K562 (cell line): ENCODE measurements around the gene DGKZ. TPM values are rescaled to one million over a fixed set of nuclear protein-coding genes. Genes with fewer than 3 reads are reported as not detected.

Source experiments
- ARHGAP35 ChIP-seq: fragments of 450-650 bp; IDR thresholded peaks from 2 replicates; pipeline ENCODE4 v1.6.1; 2018; ENCODE audit not compliant: partially characterized antibody
- DNMT1 ChIP-seq: fragments of 450-650 bp; IDR thresholded peaks from 2 replicates; pipeline ENCODE4 v1.6.1; 2016; ENCODE audit warnings: antibody characterized with exemption, mild to moderate bottlenecking
- E2F1 ChIP-seq: sonication (generic); formaldehyde crosslinking; IDR thresholded peaks from 2 replicates; pipeline ENCODE4 v1.8.1; 2023; ENCODE audit warnings: mild to moderate bottlenecking, missing genetic modification reagents, moderate library complexity
- GABPB1 ChIP-seq: sonication (generic); formaldehyde crosslinking; IDR thresholded peaks from 2 replicates; pipeline ENCODE4 v1.8.0; 2022; ENCODE audit warnings: mild to moderate bottlenecking, missing genetic modification reagents
- HCFC1 ChIP-seq: IDR thresholded peaks from 2 replicates; pipeline ENCODE4 v1.6.1; 2012; ENCODE audit warnings: low read depth, low read length, improper control_type of control experiment
- HNRNPH1 ChIP-seq: fragments of 200-400 bp; formaldehyde crosslinking; optimal IDR thresholded peaks from 2 replicates; pipeline ENCODE3; 2017; ENCODE audit warnings: low read depth, mild to moderate bottlenecking, low read length, moderate library complexity
- KHSRP ChIP-seq: fragments of 450-650 bp; IDR thresholded peaks from 2 replicates; pipeline ENCODE4 v1.6.1; 2017
- KLF16 ChIP-seq: IDR thresholded peaks from 2 replicates; pipeline ENCODE4 v1.6.1; 2016; ENCODE audit warnings: antibody characterized with exemption
- MAFF ChIP-seq: IDR thresholded peaks from 2 replicates; pipeline ENCODE4 v1.6.1; 2012; ENCODE audit warnings: low read length, improper control_type of control experiment
- NR2C2 ChIP-seq, 2 experiments: fragments of 200-800 bp in 1 of 2; sonication (Bioruptor generic) in 1 of 2; sonication (generic) in 1 of 2; formaldehyde crosslinking in 1 of 2; IDR thresholded peaks; 2 replicates each; pipeline versions ENCODE4 v1.6.1 to v1.8.0; 2016 to 2022; ENCODE audit warnings: mild to moderate bottlenecking in 1 of 2, missing compliant biosample characterization in 1 of 2, missing genetic modification characterization in 1 of 2, missing genetic modification reagents in 1 of 2
- NRF1 ChIP-seq, 2 experiments: fragments of 450-650 bp; IDR thresholded peaks in 1 of 2; conservative IDR thresholded peaks in 1 of 2; 2 replicates each; pipeline ENCODE4 v1.6.1; 2014; ENCODE audit warnings: mild to moderate bottlenecking in 2 of 2
- NUFIP1 ChIP-seq: fragments of 450-650 bp; IDR thresholded peaks from 2 replicates; pipeline ENCODE4 v1.6.1; 2018; ENCODE audit not compliant: partially characterized antibody
- PHTF2 ChIP-seq: fragments of 250-450 bp; sonication (Bioruptor Pico); IDR thresholded peaks from 2 replicates; pipeline ENCODE4 v1.5.0; 2021; ENCODE audit warnings: mild to moderate bottlenecking
- POLR3G ChIP-seq: IDR thresholded peaks from 2 replicates; pipeline ENCODE4 v1.6.1; 2011; ENCODE audit not compliant: insufficient read length, insufficient replicate concordance; ENCODE audit errors: extremely low read depth
- RAD51 ChIP-seq: fragments of 450-650 bp; IDR thresholded peaks from 2 replicates; pipeline ENCODE4 v1.7.1; 2016; ENCODE audit warnings: low read depth, mild to moderate bottlenecking, borderline replicate concordance
- STAT6 ChIP-seq: sonication (generic); formaldehyde crosslinking; IDR thresholded peaks from 2 replicates; pipeline ENCODE4 v1.8.1; 2023; ENCODE audit warnings: mild to moderate bottlenecking, missing genetic modification reagents
- TAF9B ChIP-seq: fragments of 450-650 bp; IDR thresholded peaks from 2 replicates; pipeline ENCODE4 v1.6.1; 2018; ENCODE audit warnings: mild to moderate bottlenecking; ENCODE audit not compliant: partially characterized antibody
- TARDBP ChIP-seq: fragments of 450-650 bp; IDR thresholded peaks from 2 replicates; pipeline ENCODE4 v1.6.1; 2016
- ZNF12 ChIP-seq: sonication (generic); formaldehyde crosslinking; IDR thresholded peaks from 2 replicates; pipeline ENCODE4 v1.4.0; 2020; ENCODE audit warnings: mild to moderate bottlenecking, missing genetic modification reagents
- polyA plus RNA-seq, 8 experiments: library from polyadenylated mRNA; depleted of rRNA in 4 of 8; stranded (reverse) in 5 of 8; unstranded in 3 of 8; fragments of >200 nt; fragmentation: Nextera tagmentation in 2 of 8; fragmentation: Illumina TruSeq in 1 of 8; extraction: Ambion mirVana in 2 of 8; extraction: Trizol in 1 of 8; gene quantifications; 2 replicates each; pipeline versions ENCODE4 v1.2.1 to v1.2.3, GENCODE V29; 2011 to 2014; ENCODE audit warnings: inconsistent platforms in 1 of 8, missing spikeins in 1 of 8
- total RNA-seq, 7 experiments: library from RNA; depleted of rRNA in 6 of 7; stranded (reverse); fragments of >200 nt in 6 of 7; fragmentation: Illumina TruSeq in 2 of 7; extraction: Trizol in 2 of 7; gene quantifications; 2 replicates each; pipeline versions ENCODE4 v1.2.1 to v1.2.3, GENCODE V29; 2011 to 2021; ENCODE audit warnings: low replicate concordance in 1 of 7
- TF ChIP-seq, protein P1 (sequence below): IDR thresholded peaks from 2 replicates; pipeline ENCODE4 v1.6.1; 2012; ENCODE audit warnings: low read depth, low read length, improper control_type of control experiment, borderline replicate concordance
- TF ChIP-seq, protein P2 (sequence below): fragments of 250-450 bp; sonication (Bioruptor Pico); IDR thresholded peaks from 2 replicates; pipeline ENCODE4 v1.6.1; 2021; ENCODE audit warnings: mild to moderate bottlenecking
- TF ChIP-seq, protein P3 (sequence below): fragments of 250-450 bp; sonication (Bioruptor Pico); IDR thresholded peaks from 2 replicates; pipeline ENCODE4 v1.5.0; 2021

Gene DGKZ
- total and polyA plus RNA-seq, 9 of the 15 experiments (the other 6 are each of a cell fraction or from before 2014, with no cell fraction given) = 0.51 to 100 (median 44.2) TPM

GRCh38 chr11:46381048-46381818 is 34.0 kb downstream of the DGKZ start, which contains the start of gene MDK (continued):
- TF ChIP-seq NR2C2 (CRISPR knock-in tag; IDR thresholded peaks at IDR 0.05) = 0 out of 2 replicates have a peak, but pooled peaks have one; percentile 18
- no peak for TF ChIP-seq NR2C2 (tag; IDR thresholded peaks at IDR 0.05)
- no peak for TF ChIP-seq ZNF12 (CRISPR knock-in tag)
- no peak for TF ChIP-seq NUFIP1
- TF ChIP-seq DNMT1 = no peak
- TF ChIP-seq, protein P1, sequence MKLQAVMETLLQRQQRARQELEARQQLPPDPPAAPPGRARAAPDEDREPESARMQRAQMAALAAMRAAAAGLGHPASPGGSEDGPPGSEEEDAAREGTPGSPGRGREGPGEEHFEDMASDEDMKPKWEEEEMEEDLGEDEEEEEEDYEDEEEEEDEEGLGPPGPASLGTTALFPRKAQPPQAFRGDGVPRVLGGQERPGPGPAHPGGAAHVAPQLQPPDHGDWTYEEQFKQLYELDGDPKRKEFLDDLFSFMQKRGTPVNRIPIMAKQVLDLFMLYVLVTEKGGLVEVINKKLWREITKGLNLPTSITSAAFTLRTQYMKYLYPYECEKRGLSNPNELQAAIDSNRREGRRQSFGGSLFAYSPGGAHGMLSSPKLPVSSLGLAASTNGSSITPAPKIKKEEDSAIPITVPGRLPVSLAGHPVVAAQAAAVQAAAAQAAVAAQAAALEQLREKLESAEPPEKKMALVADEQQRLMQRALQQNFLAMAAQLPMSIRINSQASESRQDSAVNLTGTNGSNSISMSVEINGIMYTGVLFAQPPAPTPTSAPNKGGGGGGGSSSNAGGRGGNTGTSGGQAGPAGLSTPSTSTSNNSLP = no peak
- no peak for TF ChIP-seq HCFC1
- TF ChIP-seq RAD51 = no peak
- no peak for TF ChIP-seq GABPB1
- TF ChIP-seq KLF16 = no peak
- TF ChIP-seq E2F1 (CRISPR knock-in tag) = no peak
- TF ChIP-seq TARDBP = no peak
- no peak for TF ChIP-seq NRF1 (conservative IDR thresholded peaks at IDR 0.05 in 1 of 2, IDR thresholded peaks at IDR 0.05 in 1 of 2)
- no peak for TF ChIP-seq TAF9B
- TF ChIP-seq MAFF = no peak
- no peak for TF ChIP-seq KHSRP
- no peak for TF ChIP-seq PHTF2 (CRISPR knock-in tag)
- no peak for TF ChIP-seq ARHGAP35
- TF ChIP-seq HNRNPH1 = no peak
- TF ChIP-seq, protein P2, sequence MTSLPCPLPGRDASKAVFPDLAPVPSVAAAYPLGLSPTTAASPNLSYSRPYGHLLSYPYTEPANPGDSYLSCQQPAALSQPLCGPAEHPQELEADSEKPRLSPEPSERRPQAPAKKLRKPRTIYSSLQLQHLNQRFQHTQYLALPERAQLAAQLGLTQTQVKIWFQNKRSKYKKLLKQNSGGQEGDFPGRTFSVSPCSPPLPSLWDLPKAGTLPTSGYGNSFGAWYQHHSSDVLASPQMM = no peak
- TF ChIP-seq, protein P3, sequence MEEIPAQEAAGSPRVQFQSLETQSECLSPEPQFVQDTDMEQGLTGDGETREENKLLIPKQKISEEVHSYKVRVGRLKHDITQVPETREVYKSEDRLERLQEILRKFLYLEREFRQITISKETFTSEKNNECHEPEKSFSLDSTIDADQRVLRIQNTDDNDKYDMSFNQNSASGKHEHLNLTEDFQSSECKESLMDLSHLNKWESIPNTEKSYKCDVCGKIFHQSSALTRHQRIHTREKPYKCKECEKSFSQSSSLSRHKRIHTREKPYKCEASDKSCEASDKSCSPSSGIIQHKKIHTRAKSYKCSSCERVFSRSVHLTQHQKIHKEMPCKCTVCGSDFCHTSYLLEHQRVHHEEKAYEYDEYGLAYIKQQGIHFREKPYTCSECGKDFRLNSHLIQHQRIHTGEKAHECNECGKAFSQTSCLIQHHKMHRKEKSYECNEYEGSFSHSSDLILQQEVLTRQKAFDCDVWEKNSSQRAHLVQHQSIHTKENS (CRISPR knock-in tag) = no peak
- no peak for TF ChIP-seq POLR3G
- TF ChIP-seq STAT6 = no peak
